HepG2 (cell line): ENCODE results near the gene LRR1. TPM values are rescaled to one million over a fixed set of nuclear protein-coding genes. Genes with fewer than 3 reads are reported as not detected.

Experiments used
- ELF3 ChIP-seq: IDR thresholded peaks from 2 replicates; pipeline ENCODE4 v1.6.1; 2016; ENCODE audit warnings: missing genetic modification reagents, missing compliant biosample characterization
- ETV6 ChIP-seq: sonication (generic); formaldehyde crosslinking; conservative IDR thresholded peaks from 2 replicates; pipeline ENCODE4 v1.4.0; 2020; ENCODE audit warnings: missing genetic modification reagents
- IKZF5 ChIP-seq: IDR thresholded peaks from 2 replicates; pipeline ENCODE4 v1.6.1; 2018; ENCODE audit warnings: missing genetic modification reagents, mild to moderate bottlenecking, missing compliant biosample characterization
- MAFK ChIP-seq, 2 experiments: IDR thresholded peaks in 1 of 2; conservative IDR thresholded peaks in 1 of 2; 2 replicates each; pipeline ENCODE4 v1.6.1; 2011; ENCODE audit warnings: improper control_type of control experiment in 2 of 2, low read length in 2 of 2
- MAX ChIP-seq: IDR thresholded peaks from 2 replicates; pipeline ENCODE4 v1.6.1; 2012; ENCODE audit warnings: inconsistent platforms
- MEIS2 ChIP-seq: sonication (generic); formaldehyde crosslinking; IDR thresholded peaks from 2 replicates; pipeline ENCODE4 v1.9.0; 2021; ENCODE audit warnings: mild to moderate bottlenecking, missing genetic modification reagents
- MIER3 ChIP-seq: IDR thresholded peaks from 2 replicates; pipeline ENCODE4 v1.6.1; 2016; ENCODE audit warnings: missing compliant biosample characterization, borderline replicate concordance
- PRDM15 ChIP-seq: sonication (generic); formaldehyde crosslinking; IDR thresholded peaks from 2 replicates; pipeline ENCODE4 v1.4.0; 2020; ENCODE audit warnings: missing genetic modification reagents
- SOX13 ChIP-seq, 3 experiments: fragments of 450-650 bp in 1 of 3; sonication (generic) in 1 of 3; formaldehyde crosslinking in 1 of 3; IDR thresholded peaks in 2 of 3; conservative IDR thresholded peaks in 1 of 3; 2 replicates each; pipeline versions ENCODE4 v1.5.0 to v1.6.1; 2016 to 2020; ENCODE audit warnings: antibody characterized with exemption in 1 of 3, mild to moderate bottlenecking in 1 of 3, missing compliant biosample characterization in 1 of 3, missing genetic modification reagents in 1 of 3, moderate library complexity in 1 of 3
- STAT6 ChIP-seq: sonication (generic); formaldehyde crosslinking; IDR thresholded peaks from 2 replicates; pipeline ENCODE4 v1.4.0; 2020; ENCODE audit warnings: missing genetic modification reagents, mild to moderate bottlenecking, borderline replicate concordance
- TBP ChIP-seq: sonication (generic); formaldehyde crosslinking; IDR thresholded peaks from 2 replicates; pipeline ENCODE4 v1.5.0; 2020; ENCODE audit warnings: missing genetic modification reagents
- YEATS2 ChIP-seq: sonication (generic); formaldehyde crosslinking; IDR thresholded peaks from 2 replicates; pipeline ENCODE4 v1.4.0; 2020; ENCODE audit warnings: missing genetic modification reagents, borderline replicate concordance
- ZNF138 ChIP-seq: sonication (generic); formaldehyde crosslinking; IDR thresholded peaks from 2 replicates; pipeline ENCODE4 v1.5.0; 2020; ENCODE audit warnings: mild to moderate bottlenecking, low read depth, missing genetic modification reagents
- ZNF558 ChIP-seq: sonication (generic); formaldehyde crosslinking; IDR thresholded peaks from 2 replicates; pipeline ENCODE4 v1.9.0; 2022; ENCODE audit warnings: mild to moderate bottlenecking, missing genetic modification reagents, borderline replicate concordance
- ZNF781 ChIP-seq: sonication (generic); formaldehyde crosslinking; IDR thresholded peaks from 2 replicates; pipeline ENCODE4 v1.5.1; 2020; ENCODE audit warnings: borderline replicate concordance, mild to moderate bottlenecking, missing genetic modification reagents; ENCODE audit errors: not compliant biosample characterization
- polyA plus RNA-seq, 8 experiments: library from polyadenylated mRNA; depleted of rRNA in 3 of 8; stranded (reverse) in 7 of 8; unstranded in 1 of 8; fragments of >200 nt; fragmentation: Illumina TruSeq in 4 of 8; extraction: Trizol in 4 of 8; gene quantifications; 2 replicates each; pipeline versions ENCODE4 v1.2.1 to v1.2.3, GENCODE V29; 2011 to 2016; ENCODE audit warnings: low read depth in 4 of 8, missing spikeins in 1 of 8, mixed read lengths in 1 of 8; ENCODE audit not compliant: insufficient read depth in 1 of 8
- total RNA-seq, 5 experiments: library from RNA; depleted of rRNA; stranded (reverse); fragments of >200 nt; fragmentation: Illumina TruSeq; extraction: Trizol; gene quantifications; 2 replicates each; pipeline ENCODE4 v1.2.3, GENCODE V29; 2016; ENCODE audit warnings: low read depth in 1 of 5
- TF ChIP-seq, protein P1 (sequence below): sonication (generic); formaldehyde crosslinking; IDR thresholded peaks from 2 replicates; pipeline ENCODE4 v1.4.0; 2020; ENCODE audit warnings: missing genetic modification reagents

LRR1 gene
- total and polyA plus RNA-seq, 2 of the 13 experiments (the other 11 are each of a cell fraction or from before 2014, with no cell fraction given): 7.0 to 36.2 TPM

DNA sequence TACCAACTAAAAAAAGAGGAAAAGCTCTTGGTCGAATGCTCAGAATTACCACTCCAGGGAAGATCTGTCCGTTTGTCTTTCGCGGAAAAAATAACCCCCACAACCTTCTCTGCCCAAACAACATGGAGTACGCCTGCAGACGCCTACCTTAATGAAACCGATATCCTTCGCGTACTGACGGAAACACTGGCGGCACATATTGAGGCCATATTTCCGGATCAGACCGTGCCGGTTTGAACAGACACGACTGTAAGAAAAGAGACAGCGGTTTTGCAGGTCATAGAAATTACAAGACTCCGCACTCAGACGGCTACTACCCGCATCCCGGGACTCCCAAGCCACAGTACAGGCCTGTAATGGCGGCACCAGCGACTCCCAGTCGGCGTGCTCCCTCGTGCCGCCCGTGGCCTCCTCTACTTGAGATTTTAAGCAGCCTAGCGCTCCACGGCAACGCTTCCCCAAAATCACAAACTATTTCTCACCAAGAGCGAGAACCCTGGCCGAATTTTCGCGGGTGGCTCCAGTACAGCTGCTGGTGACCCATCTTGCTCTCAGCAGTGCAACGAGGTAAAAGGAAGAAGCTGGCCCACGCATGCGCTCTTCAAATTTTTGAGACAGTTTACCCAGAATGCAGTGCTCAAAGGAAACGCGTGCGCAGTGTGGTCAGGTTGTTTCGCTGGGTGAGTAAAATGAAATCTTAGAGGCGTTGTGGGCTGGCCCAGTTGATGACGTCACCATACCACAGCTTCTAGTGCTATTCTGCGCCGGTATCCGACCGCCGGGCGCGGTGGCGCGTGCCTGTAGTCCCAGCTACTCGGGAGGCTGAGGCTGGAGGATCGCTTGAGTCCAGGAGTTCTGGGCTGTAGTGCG, 12.7 kb upstream of the LRR1 start, which contains the start of gene RPS29 (continued):
- TF ChIP-seq ZNF781 (peak; percentile 90), YEATS2 (peak; percentile 87; the same call in 1 of the 2 replicates), MEIS2 (no peak), ZNF138 (peak; percentile 23; the same call in 1 of the 2 replicates), MAX (peak; percentile 72), IKZF5 (CRISPR knock-in tag) (peak; percentile 66), ETV6 (CRISPR knock-in tag) (peak; percentile 65), MIER3 (peak; percentile 46; the same call in 1 of the 2 replicates), STAT6 (0 out of 2 replicates have a peak, but pooled peaks have one; percentile 32), ELF3 (CRISPR knock-in tag) (0 out of 2 replicates have a peak, but pooled peaks have one; percentile 23), ZNF558 (0 out of 2 replicates have a peak, but pooled peaks have one; percentile 12), PRDM15 (CRISPR knock-in tag) (no peak), TBP (peak; percentile 40; the same call in 1 of the 2 replicates), MAFK (conservative IDR thresholded peaks at IDR 0.05 in 1 of 2, IDR thresholded peaks at IDR 0.05 in 1 of 2; ENCODE audit: low read length in 2 of 2) (peak in 1 of 2 experiments; percentile 23; a peak in 2 of 4 replicates), SOX13 (IDR thresholded peaks at IDR 0.05) (no peak), SOX13 (CRISPR knock-in tag; conservative IDR thresholded peaks at IDR 0.05 in 1 of 2, IDR thresholded peaks at IDR 0.05 in 1 of 2) (peak in 1 of 2 experiments; percentile 46; a peak in 1 of 4 replicates)
- TF ChIP-seq, protein P1, sequence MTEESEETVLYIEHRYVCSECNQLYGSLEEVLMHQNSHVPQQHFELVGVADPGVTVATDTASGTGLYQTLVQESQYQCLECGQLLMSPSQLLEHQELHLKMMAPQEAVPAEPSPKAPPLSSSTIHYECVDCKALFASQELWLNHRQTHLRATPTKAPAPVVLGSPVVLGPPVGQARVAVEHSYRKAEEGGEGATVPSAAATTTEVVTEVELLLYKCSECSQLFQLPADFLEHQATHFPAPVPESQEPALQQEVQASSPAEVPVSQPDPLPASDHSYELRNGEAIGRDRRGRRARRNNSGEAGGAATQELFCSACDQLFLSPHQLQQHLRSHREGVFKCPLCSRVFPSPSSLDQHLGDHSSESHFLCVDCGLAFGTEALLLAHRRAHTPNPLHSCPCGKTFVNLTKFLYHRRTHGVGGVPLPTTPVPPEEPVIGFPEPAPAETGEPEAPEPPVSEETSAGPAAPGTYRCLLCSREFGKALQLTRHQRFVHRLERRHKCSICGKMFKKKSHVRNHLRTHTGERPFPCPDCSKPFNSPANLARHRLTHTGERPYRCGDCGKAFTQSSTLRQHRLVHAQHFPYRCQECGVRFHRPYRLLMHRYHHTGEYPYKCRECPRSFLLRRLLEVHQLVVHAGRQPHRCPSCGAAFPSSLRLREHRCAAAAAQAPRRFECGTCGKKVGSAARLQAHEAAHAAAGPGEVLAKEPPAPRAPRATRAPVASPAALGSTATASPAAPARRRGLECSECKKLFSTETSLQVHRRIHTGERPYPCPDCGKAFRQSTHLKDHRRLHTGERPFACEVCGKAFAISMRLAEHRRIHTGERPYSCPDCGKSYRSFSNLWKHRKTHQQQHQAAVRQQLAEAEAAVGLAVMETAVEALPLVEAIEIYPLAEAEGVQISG (CRISPR knock-in tag): peak; percentile 78
